Panc1 (cell line): ENCODE data around the gene PRSS48. TPM values are rescaled to one million over a fixed set of nuclear protein-coding genes. Genes with fewer than 3 reads are reported as not detected.
"Not testable (repeated sequence)": the region's sequence is repeated elsewhere in the genome, so short reads cannot be mapped to it uniquely, and the experiment has no call there.

Source experiments
- ATAC-seq: fragments of 200-7000 bp; cut with Tn5 transposase; 2 replicates; pipeline ENCODE4 v1.9.1; 2020; ENCODE audit warnings: mild to moderate bottlenecking, moderate library complexity
- BruUV-seq: library from RNA; stranded (reverse); fragments of 400-500 nt; replicated peaks from 2 replicates; lab custom pipeline; 2021; lab: Mats Ljungman, UMichigan
- CTCF ChIA-PET: fragments of 300-600 bp; sonication (Branson Sonifier 250); formaldehyde crosslinking; loops from one replicate; lab custom pipeline; 2022; ENCODE audit warnings: antibody characterized with exemption; lab: Charles Lee
- POLR2A ChIA-PET: fragments of 300-600 bp; sonication (Branson Sonifier 250); formaldehyde crosslinking; loops from one replicate; lab custom pipeline; 2022; ENCODE audit warnings: antibody characterized with exemption; lab: Charles Lee
- DNase-seq: peaks from one replicate; pipeline ENCODE4 v3.0.0-alpha.2; 2010; ENCODE audit warnings: low read depth, low spot score
- H3K27ac ChIP-seq: 2 replicates; pipeline ENCODE4 v1.5.1; 2011; ENCODE audit warnings: mild to moderate bottlenecking, low read length, inconsistent platforms
- H3K27me3 ChIP-seq: fragments of 200-500 bp; sonication (Bioruptor generic); 2 replicates; pipeline ENCODE4 v1.6.0; 2014; ENCODE audit warnings: low read length, inconsistent platforms; ENCODE audit not compliant: control insufficient read depth, insufficient read depth
- H3K36me3 ChIP-seq: fragments of 200-500 bp; sonication (Bioruptor generic); 2 replicates; pipeline ENCODE4 v1.5.1; 2014; ENCODE audit warnings: inconsistent platforms, mild to moderate bottlenecking, low read length, moderate library complexity; ENCODE audit not compliant: control insufficient read depth, insufficient read depth
- H3K4me1 ChIP-seq: 2 replicates; pipeline ENCODE4 v1.5.1; 2011; ENCODE audit warnings: inconsistent platforms, mild to moderate bottlenecking, low read length, moderate library complexity; ENCODE audit not compliant: control insufficient read depth, insufficient read depth
- H3K4me3 ChIP-seq, 2 experiments: 2 replicates each; pipeline ENCODE4 v1.5.1; 2011 to 2012; ENCODE audit warnings: low read depth in 2 of 2, low read length in 2 of 2, mild to moderate bottlenecking in 2 of 2, inconsistent platforms in 1 of 2, moderate library complexity in 1 of 2
- H3K9me3 ChIP-seq: fragments of 200-500 bp; sonication (Bioruptor generic); 2 replicates; pipeline ENCODE4 v1.5.1; 2014; ENCODE audit warnings: low read depth, mild to moderate bottlenecking, inconsistent platforms, low read length, moderate library complexity; ENCODE audit not compliant: control insufficient read depth, insufficient read depth
- POLR2AphosphoS5 ChIP-seq: IDR thresholded peaks from 2 replicates; pipeline ENCODE4 v1.6.1; 2012; ENCODE audit warnings: mild to moderate bottlenecking, low read depth, low read length, moderate library complexity
- REST ChIP-seq, 2 experiments: IDR thresholded peaks; 2 replicates each; pipeline ENCODE4 v1.6.1; 2011 to 2012; ENCODE audit warnings: low read depth in 2 of 2, control low read depth in 1 of 2, low read length in 1 of 2, mild to moderate bottlenecking in 1 of 2, moderate library complexity in 1 of 2; ENCODE audit not compliant: insufficient read depth in 1 of 2
- SIN3A ChIP-seq: IDR thresholded peaks from 2 replicates; pipeline ENCODE4 v1.6.1; 2012; ENCODE audit warnings: low read depth, mild to moderate bottlenecking, low read length, moderate library complexity, borderline replicate concordance; ENCODE audit not compliant: insufficient read depth
- TCF7L2 ChIP-seq: IDR thresholded peaks from 2 replicates; pipeline ENCODE4 v1.6.1; 2011; ENCODE audit warnings: mild to moderate bottlenecking, low read depth, low read length, inconsistent platforms
- in situ Hi-C: cut with HindIII; loops from 2 replicates; pipeline ENCODE4 v1.10.0; 2016; ENCODE audit warnings: low sequenced_read_pairs, low pct_unique_long_range_greater_than_20kb
- intact Hi-C: fragments of 100-400 bp; cut with micrococcal nuclease; formaldehyde crosslinking; loops from one replicate; pipeline ENCODE4 v1.10.0; 2022; ENCODE audit not compliant: unreplicated experiment
- total RNA-seq: library from RNA; stranded (reverse); gene quantifications from one replicate; pipeline ENCODE4 v1.2.1, GENCODE V29; 2021; ENCODE audit not compliant: unreplicated experiment
- TF ChIP-seq, protein P1 (sequence below): fragments of 450-650 bp; IDR thresholded peaks from 2 replicates; pipeline ENCODE4 v1.5.1; 2017; ENCODE audit warnings: mild to moderate bottlenecking

Gene PRSS48
- total RNA-seq, 1 experiment from 2014 or later, result not detected

GRCh38 chr4:151255226-151255625 is 21.7 kb upstream of the PRSS48 start:
- in situ Hi-C loops, POLR2A ChIA-PET, intact Hi-C loops, H3K4me1 ChIP-seq, CTCF ChIA-PET, H3K27me3 ChIP-seq, H3K9me3 ChIP-seq, H3K4me3 ChIP-seq, H3K27ac ChIP-seq, ATAC-seq, H3K36me3 ChIP-seq, BruUV-seq, DNase-seq: not testable (repeated sequence)

DNA sequence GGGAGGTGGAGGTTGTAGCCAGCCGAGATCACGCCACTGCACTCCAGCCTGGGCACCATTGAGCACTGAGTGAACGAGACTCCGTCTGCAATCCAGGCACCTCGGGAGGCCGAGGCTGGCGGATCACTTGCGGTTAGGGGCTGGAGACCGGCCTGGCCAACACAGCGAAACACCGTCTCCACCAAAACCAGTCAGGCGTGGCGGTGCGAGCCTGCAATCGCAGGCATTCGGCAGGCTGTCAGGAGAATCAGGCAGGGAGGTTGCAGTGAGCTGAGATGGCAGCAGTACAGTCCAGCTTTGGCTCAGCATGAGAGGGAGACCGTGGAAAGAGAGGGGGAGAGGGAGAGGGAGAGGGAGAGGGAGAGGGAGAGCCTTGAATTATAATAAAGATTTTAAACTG is 21.3 kb upstream of the PRSS48 start:
- H3K9me3 ChIP-seq, DNase-seq, H3K27ac ChIP-seq, CTCF ChIA-PET, H3K27me3 ChIP-seq, H3K4me1 ChIP-seq, POLR2A ChIA-PET, ATAC-seq, in situ Hi-C loops, H3K4me3 ChIP-seq, intact Hi-C loops, BruUV-seq, H3K36me3 ChIP-seq: not testable (repeated sequence)

DNA sequence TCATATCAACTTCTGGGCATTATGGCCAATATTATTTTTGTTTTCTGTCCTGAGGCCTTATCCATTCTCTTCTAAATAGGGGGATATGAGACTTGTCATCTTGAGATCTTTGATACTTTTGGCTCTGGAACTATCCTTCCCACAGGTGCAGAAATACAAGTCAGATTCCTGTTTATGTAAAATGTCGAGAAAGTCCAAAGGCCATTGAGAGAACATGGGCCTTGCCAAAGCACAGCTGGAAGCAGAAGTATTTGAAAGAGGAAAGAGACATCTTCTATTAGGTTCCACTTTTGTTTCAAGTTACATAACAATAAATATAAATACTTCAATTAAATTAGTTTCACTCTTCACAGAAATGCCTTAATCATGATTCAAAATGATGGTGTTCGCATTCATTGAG is 20.8 kb upstream of the PRSS48 start:
- H3K4me1 ChIP-seq, result no peaks in the 10 kb centered on the region
- TF ChIP-seq, protein P1, sequence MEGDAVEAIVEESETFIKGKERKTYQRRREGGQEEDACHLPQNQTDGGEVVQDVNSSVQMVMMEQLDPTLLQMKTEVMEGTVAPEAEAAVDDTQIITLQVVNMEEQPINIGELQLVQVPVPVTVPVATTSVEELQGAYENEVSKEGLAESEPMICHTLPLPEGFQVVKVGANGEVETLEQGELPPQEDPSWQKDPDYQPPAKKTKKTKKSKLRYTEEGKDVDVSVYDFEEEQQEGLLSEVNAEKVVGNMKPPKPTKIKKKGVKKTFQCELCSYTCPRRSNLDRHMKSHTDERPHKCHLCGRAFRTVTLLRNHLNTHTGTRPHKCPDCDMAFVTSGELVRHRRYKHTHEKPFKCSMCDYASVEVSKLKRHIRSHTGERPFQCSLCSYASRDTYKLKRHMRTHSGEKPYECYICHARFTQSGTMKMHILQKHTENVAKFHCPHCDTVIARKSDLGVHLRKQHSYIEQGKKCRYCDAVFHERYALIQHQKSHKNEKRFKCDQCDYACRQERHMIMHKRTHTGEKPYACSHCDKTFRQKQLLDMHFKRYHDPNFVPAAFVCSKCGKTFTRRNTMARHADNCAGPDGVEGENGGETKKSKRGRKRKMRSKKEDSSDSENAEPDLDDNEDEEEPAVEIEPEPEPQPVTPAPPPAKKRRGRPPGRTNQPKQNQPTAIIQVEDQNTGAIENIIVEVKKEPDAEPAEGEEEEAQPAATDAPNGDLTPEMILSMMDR, result no peak
- TF ChIP-seq TCF7L2 (no peak), REST (IDR thresholded peaks at IDR 0.05; ENCODE audit: insufficient read depth in 1 of 2, low read depth in 2 of 2, low read length in 1 of 2) (no peak), SIN3A (no peak), POLR2AphosphoS5 (no peak)
- POLR2A ChIA-PET, result no interaction called here
- BruUV-seq, result no TSS peak
- DNase-seq, result no peak
- no peaks in the 10 kb centered on the region for H3K36me3 ChIP-seq
- intact Hi-C loops, result no loop called here
- no peak overlapping the region for H3K4me3 ChIP-seq
- no peaks in the 10 kb centered on the region for H3K27me3 ChIP-seq
- CTCF ChIA-PET, result no interaction called here
- in situ Hi-C loops, result no loop called here
- no peak overlapping the region for H3K27ac ChIP-seq
- H3K9me3 ChIP-seq, result no peaks in the 10 kb centered on the region
- no peak for ATAC-seq
